NOMO-1 (cell line): ENCODE results near the gene MAZ.
"Not testable (repeated sequence)": the region's sequence is repeated elsewhere in the genome, so short reads cannot be mapped to it uniquely, and the experiment has no call there.

Experiments
- DNase-seq, 2 experiments: peaks; one replicate each; lab custom pipeline; 2025; ENCODE audit not compliant: unreplicated experiment in 2 of 2; lab: John Stamatoyannopoulos, UW

Gene MAZ

GRCh38 chr16:29806099-29806579 is at the start of gene MAZ:
Gene MAZ (plus strand): TSS chr16:29806529. CDS start chr16:29806702, 173 bp downstream.
- peak in 1 of 2 experiments; percentile 77 for DNase-seq

DNA sequence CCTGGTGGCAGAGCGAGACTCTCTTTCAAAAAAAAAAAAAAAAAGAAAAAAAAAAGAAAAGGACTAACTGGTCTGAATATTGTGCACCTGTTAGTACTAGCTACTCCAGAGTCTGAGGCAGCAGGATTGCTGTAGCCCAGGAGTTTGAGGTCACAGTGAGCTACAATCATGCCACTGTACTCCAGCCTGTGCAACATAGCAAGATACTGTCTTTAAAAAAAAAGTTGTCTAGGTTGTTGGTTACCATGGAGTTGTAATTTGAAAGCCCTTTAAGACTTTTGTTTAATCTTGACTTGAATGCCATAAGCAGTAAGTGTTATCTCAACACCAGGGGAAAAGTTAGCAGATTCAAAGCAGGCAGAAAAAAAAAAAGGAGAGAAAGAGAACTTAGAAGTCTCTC is 49.7 kb upstream of the MAZ start:
- DNase-seq: no peak

DNA sequence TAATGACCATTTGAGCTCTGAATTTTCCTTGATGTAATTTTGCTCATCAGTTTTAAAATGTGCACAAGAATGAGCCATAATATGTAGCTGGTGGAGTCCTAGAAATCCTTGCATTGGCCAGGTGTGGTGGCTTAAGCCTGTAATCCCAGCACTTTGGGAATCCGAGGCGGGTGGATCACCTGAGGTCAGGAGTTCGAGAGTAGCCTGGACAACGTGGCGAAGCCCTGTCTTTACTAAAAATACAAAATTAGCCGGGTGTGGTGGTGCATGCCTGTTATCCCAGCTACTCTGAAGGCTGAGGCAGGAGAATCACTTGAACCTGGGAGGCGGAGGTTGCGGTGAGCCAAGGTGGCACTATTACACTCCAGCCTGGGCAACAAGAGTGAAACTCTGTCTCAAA is 49.2 kb upstream of the MAZ start:
- DNase-seq: not testable (repeated sequence)

- peak; percentile 43 to 58 for DNase-seq
Measured at GRCh38 chr16:29757950-29758466, 48.3 kb upstream of the MAZ start.

- DNase-seq: no peak
Measured at GRCh38 chr16:29760567-29761279, 45.6 kb upstream of the MAZ start.

DNA sequence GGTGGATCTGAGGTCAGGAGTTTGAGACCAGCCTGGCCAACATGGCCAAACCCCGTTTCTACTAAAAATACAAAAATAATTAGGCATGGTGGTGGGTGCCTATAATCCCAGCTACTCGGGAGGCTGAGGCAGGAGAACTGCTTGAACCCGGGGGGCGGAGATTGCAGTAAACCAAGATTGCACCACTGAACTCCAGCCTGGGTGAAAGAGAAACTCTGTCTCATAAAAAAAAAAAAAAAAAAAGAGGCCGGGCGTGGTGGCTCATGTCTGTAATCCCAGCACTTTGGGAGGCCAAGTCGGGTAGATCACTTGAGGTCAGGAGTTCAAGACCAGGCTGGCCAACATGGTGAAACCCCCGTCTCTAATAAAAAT is 45.1 kb upstream of the MAZ start:
- DNase-seq: not testable (repeated sequence)

DNA sequence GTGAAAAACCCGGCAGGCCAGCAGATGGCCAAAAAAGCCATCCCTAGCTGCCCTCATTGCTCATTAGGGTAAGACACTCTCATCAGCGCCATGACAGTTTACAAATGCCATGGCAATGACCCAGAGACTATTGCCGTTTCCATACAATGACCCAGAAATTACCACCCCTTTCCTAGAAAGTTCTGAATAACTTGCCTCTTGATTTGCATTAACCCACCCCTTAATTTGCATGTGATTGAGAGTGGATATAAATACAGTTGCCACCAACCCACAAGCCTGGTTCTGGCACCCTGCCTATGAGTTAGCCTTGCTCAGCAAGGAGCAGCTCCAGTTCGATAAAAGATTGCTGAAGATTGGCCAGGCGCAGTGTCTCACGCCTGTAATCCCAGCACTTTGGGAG is 44.4 kb upstream of the MAZ start:
- no peak for DNase-seq

- peak in 1 of 2 experiments; percentile 33 for DNase-seq
Measured at GRCh38 chr16:29763326-29763725, 43.0 kb upstream of the MAZ start.

DNA sequence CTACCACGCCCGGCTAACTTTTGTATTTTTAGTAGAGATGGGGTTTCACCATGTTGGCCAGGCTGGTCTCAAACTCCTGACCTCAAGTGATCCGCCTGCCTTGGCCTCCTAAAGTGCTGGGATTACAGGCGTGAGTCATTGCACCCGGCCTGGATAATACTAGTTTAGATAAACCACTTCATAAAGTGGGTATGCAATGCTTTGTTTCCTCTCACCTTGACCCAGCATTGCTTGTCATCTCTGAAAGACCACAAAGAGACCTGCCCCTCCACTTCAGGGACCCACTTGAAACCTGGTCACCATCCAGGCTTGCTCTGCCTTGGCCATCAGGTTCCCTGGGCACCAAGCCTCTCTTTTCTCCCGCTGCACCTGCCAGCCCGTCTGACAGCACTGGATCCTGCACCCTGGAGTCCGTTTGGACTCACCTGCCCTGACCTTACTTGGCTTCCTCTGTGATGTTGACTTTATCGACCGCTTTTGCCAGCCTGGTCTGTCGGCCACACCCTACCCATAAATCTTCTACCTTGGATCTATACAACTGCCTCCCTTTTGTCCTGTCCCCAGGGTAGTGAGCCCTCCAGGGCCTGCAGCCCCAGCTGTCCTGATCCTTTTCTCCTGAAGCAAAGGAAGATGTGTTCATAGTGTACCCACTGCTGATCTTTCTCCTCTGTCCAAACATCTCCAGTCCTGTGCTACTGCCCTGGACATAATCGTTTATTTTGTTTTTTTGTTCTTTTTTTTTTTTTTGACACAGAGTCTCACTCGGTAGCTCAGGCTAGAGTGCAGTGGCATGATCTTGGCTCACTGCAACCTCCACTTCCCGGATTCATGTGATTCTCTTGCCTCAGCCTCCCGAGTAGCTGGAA is 40.9 kb upstream of the MAZ start:
- no peak for DNase-seq

DNA sequence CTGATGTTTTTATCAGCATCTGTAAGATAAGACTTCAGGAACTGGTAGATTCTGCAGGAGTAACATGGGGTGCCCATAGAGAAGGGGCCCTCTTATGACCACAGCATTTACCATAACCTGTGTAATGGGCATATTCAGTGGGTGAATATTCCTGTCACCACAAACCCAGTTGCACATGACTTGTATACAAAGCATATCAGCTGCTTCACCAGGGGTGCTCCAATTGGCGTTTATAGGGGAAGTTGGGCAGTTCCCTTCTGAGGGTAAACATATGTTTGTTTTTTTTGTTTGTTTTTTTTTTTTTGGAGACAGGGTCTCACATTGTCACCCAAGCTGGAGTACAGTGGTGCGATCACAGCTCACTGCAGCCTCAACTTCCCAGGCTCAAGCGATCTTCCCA is 39.8 kb upstream of the MAZ start:
- DNase-seq: no peak

DNA sequence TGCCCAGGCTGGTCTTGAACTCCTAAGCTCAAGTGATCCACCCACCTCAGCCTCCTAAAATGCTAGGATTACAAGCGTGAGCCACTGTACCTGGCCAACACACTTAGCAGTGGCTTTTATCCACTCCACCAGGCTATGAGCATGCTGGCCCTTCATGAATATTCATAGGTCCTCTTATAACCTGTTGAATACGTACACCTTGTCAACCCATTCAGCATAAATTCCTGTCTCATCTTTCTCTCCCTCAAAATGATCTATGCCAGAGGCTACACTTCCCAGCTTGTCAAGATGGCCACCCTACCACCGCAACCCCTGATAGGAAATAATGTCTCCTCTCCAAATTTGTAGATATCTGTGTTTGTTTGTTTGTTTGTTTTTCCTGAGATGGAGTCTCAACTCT is 39.3 kb upstream of the MAZ start:
- DNase-seq: no peak

DNA sequence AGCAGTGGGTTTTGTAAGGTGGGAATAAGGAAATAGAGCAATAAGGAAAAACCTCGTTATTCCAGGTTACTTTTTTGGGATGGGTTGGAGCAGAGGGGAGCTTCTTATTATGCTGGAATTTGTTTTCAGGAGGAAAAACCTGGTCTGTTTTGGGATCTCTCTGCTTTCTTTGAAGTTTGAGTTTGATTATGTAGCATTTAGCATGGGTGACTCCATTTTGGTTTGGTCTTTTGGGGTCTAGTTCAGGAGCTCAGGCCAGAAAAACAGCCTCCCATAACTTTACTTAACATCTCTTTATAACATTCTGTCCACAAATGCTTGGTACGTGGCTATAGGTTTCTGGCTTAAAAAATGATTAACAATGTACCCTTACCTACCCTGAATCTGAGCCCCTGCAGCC is 36.8 kb upstream of the MAZ start:
- no peak for DNase-seq

- no peak for DNase-seq
Measured at GRCh38 chr16:29770250-29770929, 35.9 kb upstream of the MAZ start.

GRCh38 chr16:29772330-29772729 is 34.0 kb upstream of the MAZ start:
- DNase-seq: not testable (repeated sequence)

GRCh38 chr16:29774730-29775129 is 31.6 kb upstream of the MAZ start:
- no peak for DNase-seq

DNA sequence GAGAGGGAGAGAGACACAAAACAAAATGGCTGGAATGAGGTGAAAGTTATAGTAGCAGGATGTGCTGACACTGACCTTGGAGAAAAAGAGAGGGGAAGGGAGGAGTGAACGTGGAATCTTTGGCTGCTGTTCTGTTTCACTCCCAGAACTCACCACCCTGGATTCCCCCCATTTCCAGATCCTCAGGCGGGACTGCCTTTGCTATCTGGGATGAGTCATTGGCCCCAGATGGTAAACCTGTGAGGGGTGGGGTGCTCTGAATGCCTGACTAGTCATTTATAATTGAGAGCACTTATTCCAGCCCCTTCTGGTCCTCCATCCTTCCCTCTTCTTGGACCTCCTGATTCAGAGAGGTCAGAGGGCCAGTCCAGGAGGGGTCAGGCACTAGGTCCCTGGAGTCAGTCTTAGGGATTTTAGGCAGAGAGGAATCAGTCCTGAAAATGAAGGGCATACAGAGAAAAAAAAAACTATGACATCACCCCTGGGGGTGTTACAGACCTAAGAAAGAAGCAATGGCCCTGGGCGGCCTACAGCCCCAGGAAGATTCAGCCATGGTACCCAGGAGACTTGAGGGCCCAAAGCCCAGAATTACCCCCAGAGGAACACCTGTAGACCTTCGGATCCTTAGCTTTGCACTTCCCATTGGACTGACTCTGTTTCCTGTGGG is 30.5 kb upstream of the MAZ start:
- no peak for DNase-seq

DNA sequence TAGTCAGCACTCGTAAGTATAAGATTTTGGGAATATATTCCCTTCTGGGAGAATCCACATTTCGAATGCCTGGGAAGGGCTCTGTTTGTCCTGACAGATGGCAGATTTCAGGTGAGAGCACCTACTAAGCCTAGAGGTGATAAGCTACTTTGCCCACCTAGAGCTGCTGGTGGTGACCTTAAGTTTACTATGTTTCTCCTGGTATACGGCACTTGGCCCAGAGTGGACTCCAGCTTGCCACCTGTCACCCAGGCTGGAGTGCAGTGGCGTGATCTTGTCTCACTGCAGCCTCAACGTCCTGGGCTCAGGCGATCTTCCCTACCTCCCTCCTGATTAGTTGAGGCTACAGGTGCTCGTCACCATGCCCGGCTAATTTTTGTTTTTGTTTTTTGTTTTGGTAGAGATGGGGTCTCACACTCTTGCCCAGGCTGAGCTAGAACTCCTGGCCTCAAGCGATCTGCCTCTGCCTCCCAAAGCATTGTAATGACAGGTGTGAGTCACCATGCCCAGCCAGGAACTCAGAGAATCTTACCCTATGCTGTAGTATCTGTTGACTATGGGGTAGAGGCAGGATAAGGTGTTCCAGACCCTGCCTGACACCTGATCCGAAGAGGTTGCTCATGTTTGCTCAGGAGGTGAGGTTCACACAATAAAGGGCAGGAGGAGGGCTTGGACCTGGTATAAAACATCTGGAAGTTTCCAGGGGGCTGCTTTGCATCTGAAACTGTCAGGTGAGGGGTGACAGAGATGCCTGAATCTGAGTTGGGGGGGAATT is 28.6 kb upstream of the MAZ start, which contains the start of gene ZG16:
Gene ZG16 (plus strand): TSS at position 681 of the 775 bp plus-strand sequence. CDS start 1,011 bp downstream, outside the sequence.
- no peak for DNase-seq

- no peak for DNase-seq
Measured at GRCh38 chr16:29779474-29779873, 26.9 kb upstream of the MAZ start.

DNA sequence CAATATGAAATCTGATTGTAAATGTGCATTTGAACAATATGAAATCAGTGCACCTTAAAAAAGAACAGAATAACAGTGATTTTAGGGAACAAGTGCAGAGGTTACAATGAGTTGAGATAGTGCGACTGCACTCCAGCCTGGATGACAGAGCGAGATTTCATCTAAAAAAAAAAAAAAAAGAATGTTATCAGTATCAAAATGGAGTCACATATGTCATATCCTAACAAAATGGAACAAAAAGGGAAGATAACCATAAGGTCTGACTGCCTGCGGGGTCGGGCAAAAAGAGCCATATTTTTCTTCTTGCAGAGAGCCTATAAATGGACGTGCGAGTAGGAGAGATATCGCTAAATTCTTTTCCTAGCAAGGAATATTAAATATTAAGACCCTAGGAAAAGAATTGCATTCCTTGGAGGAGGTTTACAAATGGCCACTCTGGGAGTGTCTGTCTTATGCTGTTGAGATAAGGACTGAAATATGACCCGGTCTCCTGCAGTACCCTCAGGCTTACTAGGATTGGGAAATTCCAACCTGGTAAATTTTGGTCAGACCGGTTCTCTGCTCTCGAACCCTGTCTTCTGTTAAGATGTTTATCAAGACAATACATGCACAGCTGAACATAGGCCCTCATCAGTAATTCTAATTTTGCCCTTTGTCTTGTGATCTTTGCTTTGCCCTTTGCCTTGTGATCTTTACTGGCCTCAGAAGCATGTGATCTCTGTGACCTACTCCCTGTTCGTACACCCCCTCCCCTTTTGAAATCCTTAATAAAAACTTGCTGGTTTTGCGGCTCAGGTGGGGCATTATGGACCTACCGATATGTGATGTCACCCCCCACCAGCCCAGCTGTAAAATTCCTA is 23.0 kb upstream of the MAZ start:
- DNase-seq: not testable (repeated sequence)
